ENCODE data around the gene RHAG.
"Not testable (repeated sequence)": the region's sequence is repeated elsewhere in the genome, so short reads cannot be mapped to it uniquely, and the experiment has no call there.

The RHAG gene

DNA sequence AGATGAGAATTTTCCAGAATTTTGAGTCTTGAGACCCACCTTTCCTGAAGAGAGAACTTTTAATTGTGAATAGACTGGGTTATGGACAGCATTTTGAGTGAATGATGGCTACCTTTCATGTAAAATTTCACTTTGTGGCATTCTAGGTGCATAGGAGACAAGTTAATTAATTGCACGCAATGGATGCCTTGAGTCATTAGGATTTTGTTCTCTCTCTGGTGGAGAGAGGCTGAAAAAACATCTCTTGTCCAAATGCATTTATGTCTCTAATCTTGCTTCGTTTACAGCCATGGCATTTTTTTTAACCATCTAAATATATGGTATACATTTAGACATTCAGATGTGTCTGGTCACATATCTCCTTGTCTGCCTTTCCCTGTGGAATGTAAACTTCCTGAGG lies 3.1 kb downstream of the RHAG start:
- Histone ChIP-seq H3K9ac (no peak overlapping the region), H3K4me2 (no peak overlapping the region), H3K79me2 (ENCODE audit: insufficient read depth, low read depth) (no peaks in the 10 kb centered on the region), H3K4me3 (IDR thresholded peaks at IDR 0.05; ENCODE audit: insufficient read depth, low read depth, low read length) (no peak overlapping the region), H4K20me1 (ENCODE audit: insufficient read depth) (no peaks in the 10 kb centered on the region), H3K4me1 (ENCODE audit: low read depth, poor library complexity, severe bottlenecking) (no peaks in the 10 kb centered on the region), H3K27me3 (ENCODE audit: insufficient read depth, low read depth) (no peaks in the 10 kb centered on the region), H3K27ac (no peak overlapping the region), H2AFZ (ENCODE audit: low read depth) (no peak overlapping the region), H3K36me3 (ENCODE audit: insufficient read depth) (no peaks in the 10 kb centered on the region)
- no peak for TF ChIP-seq CTCF (conservative IDR thresholded peaks at IDR 0.05; ENCODE audit: low read depth, low read length)

GRCh38 chr6:49632727-49633126 lies 3.9 kb downstream of the RHAG start:
- H3K4me1 ChIP-seq (ENCODE audit: low read depth, poor library complexity, severe bottlenecking) = no peaks in the 10 kb centered on the region
- no peak overlapping the region for H2AFZ ChIP-seq (ENCODE audit: low read depth)
- no peaks in the 10 kb centered on the region for H4K20me1 ChIP-seq (ENCODE audit: insufficient read depth)
- no peak overlapping the region for H3K27ac ChIP-seq
- H3K9ac ChIP-seq = no peak overlapping the region
- H3K4me2 ChIP-seq = no peak overlapping the region
- no peak for TF ChIP-seq CTCF (conservative IDR thresholded peaks at IDR 0.05; ENCODE audit: low read depth, low read length)
- no peaks in the 10 kb centered on the region for H3K27me3 ChIP-seq (ENCODE audit: insufficient read depth, low read depth)
- H3K4me3 ChIP-seq (IDR thresholded peaks at IDR 0.05; ENCODE audit: insufficient read depth, low read depth, low read length) = no peak overlapping the region
- H3K36me3 ChIP-seq (ENCODE audit: insufficient read depth) = no peaks in the 10 kb centered on the region
- H3K79me2 ChIP-seq (ENCODE audit: insufficient read depth, low read depth) = no peaks in the 10 kb centered on the region

DNA sequence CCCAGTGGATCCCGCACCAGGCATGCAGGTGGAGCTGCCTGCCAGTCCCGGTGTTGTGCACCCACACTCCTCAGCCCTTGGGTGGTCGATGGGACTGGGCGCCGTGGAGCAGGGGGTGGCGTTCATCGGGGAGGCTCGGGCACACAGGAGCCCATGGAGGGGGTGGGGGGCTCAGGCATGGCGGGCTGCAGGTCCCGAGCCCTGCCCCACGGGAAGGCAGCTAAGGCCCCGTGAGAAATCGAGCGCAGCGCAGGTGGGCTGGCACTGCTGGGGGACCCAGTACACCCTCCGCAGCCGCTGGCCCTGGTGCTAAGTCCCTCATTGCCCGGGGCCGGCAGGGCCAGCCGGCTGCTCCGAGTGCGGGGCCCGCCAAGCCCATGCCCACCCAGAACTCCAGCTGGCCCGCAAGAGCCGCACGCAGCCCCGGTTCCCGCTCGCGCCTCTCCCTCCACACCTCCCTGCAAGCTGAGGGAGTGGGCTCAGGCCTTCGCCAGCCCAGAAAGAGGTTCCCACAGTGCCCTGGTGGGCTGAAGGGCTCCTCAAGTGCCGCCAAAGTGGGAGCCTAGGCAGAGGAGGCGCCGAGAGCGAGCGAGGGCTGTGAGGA lies 7.1 kb downstream of the RHAG start:
- not testable (repeated sequence) for H3K4me3 ChIP-seq (IDR thresholded peaks at IDR 0.05; ENCODE audit: insufficient read depth, low read depth, low read length); H3K27ac ChIP-seq; H3K36me3 ChIP-seq (ENCODE audit: insufficient read depth); H3K27me3 ChIP-seq (ENCODE audit: insufficient read depth, low read depth); H2AFZ ChIP-seq (ENCODE audit: low read depth); H4K20me1 ChIP-seq (ENCODE audit: insufficient read depth); H3K79me2 ChIP-seq (ENCODE audit: insufficient read depth, low read depth); H3K9ac ChIP-seq; H3K4me1 ChIP-seq (ENCODE audit: low read depth, poor library complexity, severe bottlenecking); H3K4me2 ChIP-seq

DNA sequence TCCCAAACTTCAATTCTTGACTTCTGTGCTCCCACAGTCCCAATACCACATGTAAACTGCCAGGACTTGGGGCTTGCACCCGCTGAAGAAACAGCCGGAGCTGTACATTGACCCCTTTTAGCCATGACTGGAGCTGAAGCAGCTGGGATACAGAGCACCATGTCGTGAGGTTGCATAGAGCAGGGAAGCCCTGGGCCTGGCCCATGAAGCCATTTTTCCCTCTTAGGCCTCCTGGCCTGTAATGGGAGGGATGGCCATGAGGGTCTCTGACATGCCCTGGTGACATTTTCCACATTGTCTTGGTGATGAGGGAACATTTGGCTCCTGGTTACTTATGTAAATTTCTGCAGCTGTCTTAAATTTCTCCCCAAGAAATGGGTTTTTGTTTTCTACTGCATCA lies 9.8 kb downstream of the RHAG start:
- Histone ChIP-seq H3K27ac (no peak overlapping the region), H4K20me1 (ENCODE audit: insufficient read depth) (no peaks in the 10 kb centered on the region), H3K27me3 (ENCODE audit: insufficient read depth, low read depth) (no peaks in the 10 kb centered on the region), H3K9ac (no peak overlapping the region), H3K36me3 (ENCODE audit: insufficient read depth) (no peaks in the 10 kb centered on the region), H2AFZ (ENCODE audit: low read depth) (no peak overlapping the region), H3K4me3 (IDR thresholded peaks at IDR 0.05; ENCODE audit: insufficient read depth, low read depth, low read length) (no peak overlapping the region), H3K79me2 (ENCODE audit: insufficient read depth, low read depth) (no peaks in the 10 kb centered on the region), H3K4me1 (ENCODE audit: low read depth, poor library complexity, severe bottlenecking) (no peaks in the 10 kb centered on the region), H3K4me2 (no peak overlapping the region)
- TF ChIP-seq CTCF (conservative IDR thresholded peaks at IDR 0.05; ENCODE audit: low read depth, low read length) = no peak

DNA sequence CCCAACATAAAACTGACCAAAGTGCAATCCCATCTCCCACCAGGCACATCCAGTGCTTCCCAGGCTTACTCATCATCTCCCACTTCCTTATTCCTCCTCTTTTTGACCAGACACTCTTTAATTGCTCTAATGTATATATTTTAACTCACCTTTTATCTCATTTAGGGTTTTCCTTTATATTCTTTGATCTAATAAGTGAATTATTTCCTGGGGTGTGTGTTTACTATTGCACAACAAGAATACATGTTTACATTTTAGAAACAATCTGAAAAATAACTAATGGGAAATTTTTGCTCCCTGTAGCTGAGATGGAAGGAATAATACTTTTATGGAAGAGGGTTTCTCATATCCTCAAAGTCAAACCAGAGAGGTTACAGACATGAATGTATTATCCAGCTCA lies 18.4 kb downstream of the RHAG start:
- Histone ChIP-seq H4K20me1 (ENCODE audit: insufficient read depth) (no peaks in the 10 kb centered on the region), H3K36me3 (ENCODE audit: insufficient read depth) (no peaks in the 10 kb centered on the region), H3K4me3 (IDR thresholded peaks at IDR 0.05; ENCODE audit: insufficient read depth, low read depth, low read length) (no peak overlapping the region), H3K9ac (no peak overlapping the region), H3K27ac (no peak overlapping the region), H2AFZ (ENCODE audit: low read depth) (no peak overlapping the region), H3K79me2 (ENCODE audit: insufficient read depth, low read depth) (no peaks in the 10 kb centered on the region), H3K27me3 (ENCODE audit: insufficient read depth, low read depth) (no peaks in the 10 kb centered on the region), H3K4me1 (ENCODE audit: low read depth, poor library complexity, severe bottlenecking) (no peaks in the 10 kb centered on the region), H3K4me2 (no peak overlapping the region)
- no peak for TF ChIP-seq CTCF (conservative IDR thresholded peaks at IDR 0.05; ENCODE audit: low read depth, low read length)

GRCh38 chr6:49614144-49614543 lies 22.5 kb downstream of the RHAG start:
- H3K27me3 ChIP-seq (ENCODE audit: insufficient read depth, low read depth); H3K4me1 ChIP-seq (ENCODE audit: low read depth, poor library complexity, severe bottlenecking); H3K9ac ChIP-seq; H3K79me2 ChIP-seq (ENCODE audit: insufficient read depth, low read depth); H3K4me2 ChIP-seq; H2AFZ ChIP-seq (ENCODE audit: low read depth); H3K36me3 ChIP-seq (ENCODE audit: insufficient read depth); H4K20me1 ChIP-seq (ENCODE audit: insufficient read depth); H3K27ac ChIP-seq; H3K4me3 ChIP-seq (IDR thresholded peaks at IDR 0.05; ENCODE audit: insufficient read depth, low read depth, low read length): not testable (repeated sequence)

Data from KMS-11 (cell line).